SHP77 (cell line): ENCODE results near the gene DOK7.
A peak's percentile ranks its signal among the peaks of the same experiment; 100 is the strongest.

Experiments
- DNase-seq, 2 experiments: peaks; one replicate each; lab custom pipeline; 2025; lab: John Stamatoyannopoulos, UW

The DOK7 gene

GRCh38 chr4:3475713-3476260 lies 12.7 kb downstream of the DOK7 start:
- no peak for DNase-seq

DNA sequence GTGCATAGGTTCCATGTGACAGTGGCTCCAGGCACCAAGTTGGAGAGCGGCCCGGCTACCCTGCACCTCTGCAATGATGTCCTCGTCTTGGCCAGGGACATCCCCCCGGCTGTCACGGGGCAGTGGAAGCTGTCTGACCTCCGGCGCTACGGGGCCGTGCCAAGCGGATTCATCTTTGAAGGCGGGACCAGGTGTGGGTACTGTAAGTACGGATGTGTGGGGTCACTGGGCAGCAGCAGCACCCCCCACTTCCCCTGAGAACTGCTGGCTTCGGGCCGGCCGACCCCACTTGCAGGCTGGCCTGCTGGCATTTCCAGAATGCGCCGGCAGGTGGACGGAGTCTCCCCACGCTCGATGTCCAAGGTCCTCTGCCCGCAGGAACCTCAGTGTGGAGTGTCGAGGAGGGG lies 13.2 kb downstream of the DOK7 start:
- DNase-seq = no peak

- no peak for DNase-seq
These were observed 14.0 kb downstream of the DOK7 start for GRCh38 chr4:3476936-3477749.

- no peak for DNase-seq
These were observed 14.8 kb downstream of the DOK7 start for GRCh38 chr4:3477750-3478430.

- DNase-seq = no peak
These were observed 15.6 kb downstream of the DOK7 start for GRCh38 chr4:3478446-3479357.

- DNase-seq = no peak
These were observed 16.4 kb downstream of the DOK7 start for GRCh38 chr4:3479358-3480101.

- peak in 1 of 2 experiments; percentile 19 for DNase-seq
These were observed 17.5 kb downstream of the DOK7 start for GRCh38 chr4:3480528-3481112.

GRCh38 chr4:3481113-3481531 lies 18.0 kb downstream of the DOK7 start:
- no peak for DNase-seq

DNA sequence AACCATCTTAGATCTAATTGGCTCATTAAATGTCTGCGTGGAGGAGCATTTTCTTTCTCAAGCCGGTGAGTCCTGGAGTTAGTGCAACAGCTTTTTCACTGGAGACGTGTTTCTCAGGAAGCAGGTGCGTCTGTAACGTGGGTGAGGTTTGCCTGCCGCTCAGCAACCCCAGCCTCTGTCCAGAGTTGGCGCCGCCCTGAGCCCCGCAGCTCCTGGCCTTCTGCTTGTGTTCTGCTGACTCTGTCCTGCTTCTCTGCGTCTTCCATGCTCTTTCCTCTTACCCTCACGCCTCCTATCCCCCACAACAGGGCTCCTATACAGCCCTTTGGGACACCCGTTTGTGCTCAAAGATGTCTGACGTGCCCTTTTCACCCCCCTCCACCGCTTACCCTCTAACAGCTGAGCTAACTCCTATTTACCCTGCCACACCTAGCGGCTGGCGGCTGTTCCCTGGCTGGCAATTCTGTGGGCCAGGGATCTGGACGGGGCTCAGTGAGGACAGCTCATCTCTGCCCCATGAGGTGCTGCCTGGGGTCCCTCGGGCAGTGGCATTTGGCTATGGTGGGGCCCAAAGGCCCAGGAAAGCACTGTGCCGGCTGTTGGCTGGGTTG lies 18.8 kb downstream of the DOK7 start:
- no peak for DNase-seq

DNA sequence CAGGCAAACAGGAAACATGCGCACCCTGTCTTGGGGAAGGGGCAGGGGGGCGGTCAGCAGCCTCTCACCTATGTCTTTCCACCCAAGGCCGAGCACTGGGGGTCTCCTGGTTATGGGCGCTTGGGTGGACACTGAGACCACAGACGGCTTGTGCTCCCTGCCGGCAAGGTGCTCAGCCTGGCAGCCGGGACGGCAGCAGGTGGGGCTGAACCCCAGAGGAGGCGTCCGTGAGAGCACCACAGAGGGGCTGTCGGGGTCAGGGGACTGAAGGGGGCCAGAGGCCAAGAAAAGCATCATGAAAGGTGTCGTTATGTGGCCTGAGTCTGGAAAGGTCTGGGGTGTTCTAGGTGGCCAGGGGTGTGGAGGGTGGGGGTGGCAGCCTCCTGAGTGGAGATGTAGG lies 19.6 kb downstream of the DOK7 start:
- DNase-seq = no peak

GRCh38 chr4:3483471-3483921 lies 20.4 kb downstream of the DOK7 start:
- no peak for DNase-seq

DNA sequence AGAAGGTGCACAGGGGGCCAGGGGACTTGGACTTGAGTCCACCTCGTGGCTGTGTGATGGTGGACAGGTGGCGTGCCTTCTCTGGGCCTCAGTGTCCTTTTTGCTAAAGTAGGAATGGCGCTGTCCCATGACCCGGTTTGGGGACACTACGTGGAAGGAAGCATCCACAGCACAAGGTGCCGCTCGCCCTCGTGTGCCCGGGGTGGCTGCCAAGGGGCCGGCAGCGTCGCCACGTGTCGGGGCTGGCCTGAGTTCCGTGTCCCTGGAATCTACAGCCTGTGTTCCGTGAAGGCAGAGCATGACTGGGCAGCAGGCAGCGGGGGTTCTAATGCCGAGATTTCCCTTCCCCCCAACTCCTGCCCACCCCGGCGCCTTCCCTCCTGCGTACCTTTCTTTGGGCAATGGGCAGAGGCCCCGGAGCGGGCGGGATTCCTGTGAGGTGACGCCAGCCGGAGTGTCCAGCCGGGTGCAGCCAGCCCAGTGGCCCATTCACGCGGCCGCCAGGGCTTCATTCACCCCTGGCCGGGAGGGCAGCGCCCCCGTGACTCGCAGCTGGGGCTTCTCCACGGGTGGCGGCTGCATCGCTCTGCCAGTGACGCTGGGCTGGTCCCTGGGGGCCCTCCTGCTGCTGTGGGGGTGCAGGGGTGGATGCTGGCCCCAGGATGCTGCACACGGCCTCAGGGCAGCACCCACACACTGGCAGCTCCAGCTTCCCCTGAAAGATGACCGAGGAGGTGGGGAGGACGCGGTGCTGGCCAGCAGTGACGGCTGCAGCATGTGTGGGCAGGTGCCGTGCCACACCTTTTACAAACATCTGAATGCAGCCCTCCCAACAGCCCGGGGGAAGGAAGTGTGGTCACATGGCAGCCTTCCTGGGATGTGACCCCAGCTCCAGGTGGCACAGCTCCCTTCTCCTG lies 21.2 kb downstream of the DOK7 start:
- DNase-seq = no peak

DNA sequence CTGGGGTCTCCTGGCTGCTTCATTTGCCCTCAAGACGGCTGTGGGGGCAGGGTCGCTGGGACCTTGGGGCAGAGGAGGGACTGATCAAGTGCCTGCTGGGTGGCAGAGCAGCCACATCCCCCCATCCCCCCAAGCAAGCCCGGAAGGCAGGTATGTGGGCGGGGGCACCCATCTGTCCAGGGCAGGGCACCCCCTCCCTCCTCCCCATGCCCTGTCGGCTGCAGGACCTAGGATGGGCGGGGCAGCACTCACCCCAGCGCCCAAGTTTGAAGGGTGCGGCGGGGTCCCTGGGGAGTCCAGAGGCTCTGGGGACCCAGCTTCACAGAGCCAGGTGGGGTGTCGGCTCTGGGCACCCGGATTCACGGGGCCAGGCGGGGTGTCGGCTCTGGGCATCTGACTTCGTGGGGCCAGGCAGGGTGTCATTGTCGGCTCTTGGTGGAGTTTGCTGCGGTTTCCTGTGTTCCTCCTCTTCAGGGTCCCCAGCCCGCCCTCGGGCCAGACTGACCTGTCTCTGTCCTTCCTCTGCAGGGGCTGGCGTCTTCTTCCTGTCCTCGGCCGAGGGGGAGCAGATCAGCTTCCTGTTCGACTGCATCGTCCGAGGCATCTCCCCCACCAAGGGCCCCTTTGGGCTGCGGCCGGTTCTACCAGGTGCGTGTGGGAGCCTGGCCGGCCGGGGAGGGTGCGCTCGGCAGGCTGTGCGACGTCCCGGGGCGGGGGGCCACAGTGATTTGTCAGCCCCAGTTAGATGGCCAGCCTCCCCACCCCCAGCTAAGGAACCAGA lies 22.1 kb downstream of the DOK7 start:
- no peak for DNase-seq

DNA sequence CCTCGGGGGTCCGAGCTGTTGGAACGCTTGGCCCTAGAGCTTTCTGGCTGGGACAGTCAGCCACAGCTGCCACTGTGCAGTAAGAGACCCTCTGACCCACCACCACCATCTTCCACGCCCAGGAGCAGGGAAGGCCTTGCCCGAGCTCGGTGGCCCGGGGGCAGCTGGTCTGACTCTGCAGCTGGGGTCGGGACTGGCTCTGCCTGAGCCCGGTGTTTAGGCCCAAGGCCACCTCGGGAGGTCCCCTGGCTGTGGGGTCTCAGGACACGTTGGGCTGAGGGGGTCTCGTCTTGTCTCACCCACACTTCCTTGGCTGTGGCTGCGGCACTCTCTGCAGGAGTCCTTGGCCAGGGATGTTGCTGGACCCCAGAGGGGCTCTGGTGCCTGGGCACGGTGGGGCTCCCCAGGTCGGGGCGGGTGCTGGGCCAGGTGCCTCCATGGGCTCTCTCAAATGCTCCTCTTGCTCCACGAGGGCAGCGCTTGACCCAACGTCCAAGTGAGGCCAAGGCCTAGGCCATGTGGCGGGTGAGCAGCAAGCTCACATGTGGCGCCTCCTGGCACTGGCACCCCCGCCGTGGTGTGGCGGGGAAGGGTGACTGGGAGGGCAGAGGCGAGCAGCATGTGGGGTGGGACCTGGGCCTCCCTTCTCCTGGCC lies 22.9 kb downstream of the DOK7 start:
- no peak for DNase-seq

GRCh38 chr4:3486541-3487540 lies 23.7 kb downstream of the DOK7 start:
- DNase-seq = no peak

GRCh38 chr4:3487861-3488260 lies 24.8 kb downstream of the DOK7 start:
- DNase-seq = no peak

DNA sequence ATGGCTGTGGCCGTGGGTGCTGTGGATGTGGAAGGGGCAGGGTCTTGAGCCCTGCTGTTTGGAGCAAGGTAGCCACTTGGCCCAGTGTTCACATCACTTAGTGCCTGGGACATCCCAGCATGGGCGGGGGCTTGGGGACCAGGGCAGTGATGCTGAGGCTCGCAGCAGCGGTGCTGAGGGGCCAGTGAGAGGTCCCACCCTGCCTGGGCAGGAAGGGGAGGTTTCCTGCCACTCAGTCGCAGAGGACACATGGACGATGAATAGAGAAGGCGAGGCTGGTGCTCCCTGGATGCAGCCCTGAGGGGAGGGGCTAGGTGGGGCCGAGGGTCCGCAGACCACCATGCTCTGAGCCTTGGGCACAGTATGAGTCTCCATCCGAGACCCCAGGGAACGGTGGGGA lies 25.7 kb downstream of the DOK7 start:
- no peak for DNase-seq
